Tibial nerve (tissue), 4 donors: ENCODE measurements around the gene EML6.

Experiments
- EP300 ChIP-seq, 2 donors: sonication (generic); formaldehyde crosslinking; IDR thresholded peaks; one replicate each; pipeline ENCODE4 v1.6.1; 2017; ENCODE audit warnings: antibody characterized with exemption in 2 of 2, mild to moderate bottlenecking in 1 of 2
- POLR2A ChIP-seq, 2 donors: fragments of 450-650 bp; IDR thresholded peaks; one replicate each; pipeline ENCODE4 v1.6.1; 2017; ENCODE audit warnings: antibody characterized with exemption in 2 of 2, mild to moderate bottlenecking in 2 of 2, moderate library complexity in 2 of 2
- TF ChIP-seq, protein P1 (sequence below), 5 experiments: fragments of 200-600 bp in 3 of 5; fragments of 450-650 bp in 2 of 5; sonication (generic) in 3 of 5; IDR thresholded peaks; one replicate each; pipeline ENCODE4 v1.5.1; 2016 to 2019; ENCODE audit warnings: antibody characterized with exemption in 5 of 5, mild to moderate bottlenecking in 3 of 5, moderate library complexity in 2 of 5

DNA sequence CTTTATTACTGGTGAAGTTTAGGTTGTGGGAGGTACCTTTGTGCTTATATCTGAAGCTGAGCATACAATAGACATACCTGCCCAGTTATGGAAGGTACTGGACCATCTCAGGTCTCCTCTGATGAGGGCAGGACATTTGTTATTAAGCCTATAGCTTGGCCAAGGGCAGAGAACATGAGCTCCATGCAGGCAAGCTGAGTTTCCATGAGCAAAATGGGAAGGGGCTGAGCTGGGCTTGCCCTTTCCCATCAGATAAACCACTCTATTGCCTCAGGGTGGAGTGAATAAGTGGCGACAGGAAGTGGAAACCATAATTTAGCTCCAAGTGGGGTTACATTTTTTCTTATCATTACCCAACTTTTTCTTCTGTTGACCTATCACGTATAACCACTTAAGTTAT lies 39.9 kb upstream of the EML6 start:
- TF ChIP-seq, protein P1, sequence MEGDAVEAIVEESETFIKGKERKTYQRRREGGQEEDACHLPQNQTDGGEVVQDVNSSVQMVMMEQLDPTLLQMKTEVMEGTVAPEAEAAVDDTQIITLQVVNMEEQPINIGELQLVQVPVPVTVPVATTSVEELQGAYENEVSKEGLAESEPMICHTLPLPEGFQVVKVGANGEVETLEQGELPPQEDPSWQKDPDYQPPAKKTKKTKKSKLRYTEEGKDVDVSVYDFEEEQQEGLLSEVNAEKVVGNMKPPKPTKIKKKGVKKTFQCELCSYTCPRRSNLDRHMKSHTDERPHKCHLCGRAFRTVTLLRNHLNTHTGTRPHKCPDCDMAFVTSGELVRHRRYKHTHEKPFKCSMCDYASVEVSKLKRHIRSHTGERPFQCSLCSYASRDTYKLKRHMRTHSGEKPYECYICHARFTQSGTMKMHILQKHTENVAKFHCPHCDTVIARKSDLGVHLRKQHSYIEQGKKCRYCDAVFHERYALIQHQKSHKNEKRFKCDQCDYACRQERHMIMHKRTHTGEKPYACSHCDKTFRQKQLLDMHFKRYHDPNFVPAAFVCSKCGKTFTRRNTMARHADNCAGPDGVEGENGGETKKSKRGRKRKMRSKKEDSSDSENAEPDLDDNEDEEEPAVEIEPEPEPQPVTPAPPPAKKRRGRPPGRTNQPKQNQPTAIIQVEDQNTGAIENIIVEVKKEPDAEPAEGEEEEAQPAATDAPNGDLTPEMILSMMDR (IDR thresholded peaks at IDR 0.05) = no peak
- TF ChIP-seq EP300 (IDR thresholded peaks at IDR 0.05) (no peak), POLR2A (IDR thresholded peaks at IDR 0.05) (no peak)
